ENCODE results near the gene MAGI3.

Gene MAGI3

GRCh38 chr1:113389953-113390834 lies at the start of gene MAGI3:
TSS of gene MAGI3 (plus strand) at chr1:113390515. CDS start at chr1:113391034, 519 bp downstream.
- peak; percentile 97 for DNase-seq

- peak; percentile 51 for DNase-seq
These were observed 36.7 kb upstream of the MAGI3 start for GRCh38 chr1:113353580-113353979.

- DNase-seq: no peak
These were observed 26.4 kb upstream of the MAGI3 start for GRCh38 chr1:113363935-113364334.

- no peak for DNase-seq
These were observed 21.3 kb upstream of the MAGI3 start for GRCh38 chr1:113369040-113369439.

- no peak for DNase-seq
These were observed 20.6 kb upstream of the MAGI3 start for GRCh38 chr1:113369699-113370098.

GRCh38 chr1:113370868-113371267 lies 19.4 kb upstream of the MAGI3 start:
- no peak for DNase-seq

GRCh38 chr1:113372546-113372945 lies 17.8 kb upstream of the MAGI3 start:
- DNase-seq: no peak

GRCh38 chr1:113373644-113374043 lies 16.7 kb upstream of the MAGI3 start:
- DNase-seq: no peak

DNA sequence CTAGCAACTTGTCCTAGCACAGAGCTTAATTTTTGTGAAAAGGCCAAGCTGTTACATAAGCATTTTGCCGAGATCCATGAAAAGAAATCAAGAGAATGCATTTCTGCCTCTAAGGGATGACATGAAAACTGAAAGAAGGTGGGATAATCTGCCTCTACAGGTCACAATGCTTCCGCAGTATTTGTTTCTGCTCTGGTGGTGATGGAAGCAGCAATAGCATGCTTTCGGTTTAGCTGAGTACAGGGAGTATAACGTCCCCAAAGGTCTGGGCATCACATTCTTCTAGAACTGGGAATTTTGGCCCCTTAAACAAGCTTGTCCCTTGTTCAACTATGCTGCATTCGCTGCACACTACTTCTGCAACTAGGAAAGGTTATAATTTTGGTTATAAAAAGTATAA lies 14.4 kb upstream of the MAGI3 start:
- no peak for DNase-seq

DNA sequence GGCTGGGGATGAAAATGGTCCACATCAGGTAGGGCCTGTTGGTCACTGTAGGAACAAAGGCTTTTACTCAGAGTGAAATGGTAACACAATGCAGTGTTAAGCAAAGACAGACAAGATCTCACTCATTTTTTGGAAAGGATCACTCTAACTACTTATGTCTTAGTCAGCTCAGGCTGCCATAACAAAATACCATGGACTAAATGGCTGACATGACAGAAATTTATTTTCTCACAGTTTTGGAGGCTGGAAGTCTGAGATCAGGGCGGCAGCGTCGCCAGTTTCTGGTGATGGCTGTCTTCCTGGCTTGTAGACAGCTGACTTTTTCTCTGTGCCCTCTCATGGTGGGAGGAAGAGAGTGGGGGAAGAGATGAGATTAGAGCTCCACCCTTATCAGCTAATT lies 10.2 kb upstream of the MAGI3 start:
- DNase-seq: no peak

DNA sequence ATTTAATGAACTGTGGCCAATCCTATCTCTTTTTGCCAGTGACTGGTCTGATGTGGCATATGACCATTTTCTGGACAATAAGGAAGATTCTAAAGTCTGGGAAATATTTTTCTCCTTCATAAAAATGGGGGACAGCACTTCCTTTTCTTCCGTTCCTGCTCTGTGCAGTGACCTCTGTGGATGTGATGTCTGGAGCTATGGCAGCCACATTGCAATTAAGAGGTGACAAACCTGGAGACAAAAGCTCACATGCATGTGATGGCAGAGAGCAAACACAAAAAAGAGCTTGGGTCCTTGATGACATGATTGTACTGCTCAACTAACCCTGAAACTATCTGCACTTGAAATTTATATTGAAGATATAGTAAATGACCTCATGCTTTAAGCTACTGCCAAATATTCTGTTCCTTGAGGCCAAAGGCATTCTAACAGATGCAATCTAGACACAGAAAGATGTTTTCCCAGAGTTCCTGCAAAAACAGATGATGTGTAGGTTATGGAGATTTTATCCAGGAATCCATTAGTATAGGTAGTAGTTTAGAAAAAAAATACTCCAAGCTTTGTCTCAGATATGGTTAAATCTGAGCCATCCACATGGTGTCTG lies 2.2 kb upstream of the MAGI3 start:
- DNase-seq: peak; percentile 37

- peak; percentile 65 for DNase-seq
These were observed 1.5 kb upstream of the MAGI3 start for GRCh38 chr1:113388621-113389358.

DNA sequence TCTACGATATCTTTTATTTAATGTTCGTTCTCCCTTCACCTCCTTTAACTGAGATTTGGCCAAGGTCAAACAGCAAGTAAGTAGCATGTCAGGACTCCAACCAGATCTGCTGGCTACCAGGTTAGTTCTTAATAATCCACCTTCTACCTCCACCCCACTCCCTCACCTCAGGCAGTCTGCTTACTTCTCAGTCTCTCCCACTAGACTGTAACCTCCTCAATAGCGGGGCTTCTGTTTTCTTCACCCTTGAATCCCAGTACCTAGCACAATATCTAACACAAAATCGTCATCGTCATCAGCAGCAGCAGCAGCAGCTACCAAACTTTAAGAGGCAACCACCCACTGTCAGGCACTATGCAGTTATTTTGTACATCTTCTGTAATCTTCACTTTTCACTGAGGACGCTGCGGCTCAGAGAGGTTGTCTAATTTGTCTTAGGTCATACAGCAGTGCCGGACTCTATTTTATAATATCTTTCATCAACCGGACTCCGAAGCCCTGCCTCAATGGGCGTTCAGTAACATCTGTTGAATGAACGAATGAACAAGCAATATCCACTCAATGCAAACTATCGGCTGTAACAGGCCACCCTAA lies 859 bp upstream of the MAGI3 start:
- no peak for DNase-seq

- no peak for DNase-seq
These were observed 745 bp downstream of the MAGI3 start for GRCh38 chr1:113390871-113391648.

DNA sequence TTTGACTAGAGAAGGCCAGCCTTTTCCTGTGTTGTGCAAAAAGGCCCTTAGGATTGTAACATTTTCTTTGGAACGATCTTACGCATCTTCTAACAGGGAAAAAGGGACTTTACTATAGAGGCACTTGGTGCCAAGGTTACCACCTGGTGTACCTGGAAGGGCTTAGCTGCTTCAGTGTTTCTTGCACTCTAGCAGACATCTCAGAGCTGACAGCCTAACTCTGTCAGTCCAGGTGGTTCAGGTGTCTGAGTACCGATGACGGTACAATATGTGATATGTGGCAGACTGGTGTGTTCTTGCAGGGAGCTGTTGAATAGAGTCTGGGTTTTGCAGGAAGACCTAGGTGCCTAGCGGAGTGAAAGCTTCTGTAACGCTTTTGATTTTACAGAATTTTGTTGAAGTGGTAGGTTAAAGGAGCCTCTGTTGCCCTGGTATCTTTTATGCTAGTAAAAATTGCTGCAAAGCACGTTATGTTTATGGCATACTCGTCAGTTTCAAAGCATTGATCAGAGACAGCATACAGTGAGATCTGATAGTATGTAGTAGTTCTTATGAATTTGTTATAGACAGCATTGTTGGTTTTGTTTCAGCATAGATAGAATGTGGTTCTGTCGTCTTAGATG lies 1.4 kb downstream of the MAGI3 start:
- no peak for DNase-seq

GRCh38 chr1:113392541-113393128 lies 2.3 kb downstream of the MAGI3 start:
- DNase-seq: no peak

GRCh38 chr1:113394043-113394862 lies 3.9 kb downstream of the MAGI3 start:
- no peak for DNase-seq

- DNase-seq: no peak
These were observed 4.5 kb downstream of the MAGI3 start for GRCh38 chr1:113394863-113395259.

GRCh38 chr1:113396102-113396501 lies 5.8 kb downstream of the MAGI3 start:
- DNase-seq: no peak

- DNase-seq: peak; percentile 91
These were observed 6.3 kb downstream of the MAGI3 start for GRCh38 chr1:113396585-113396984.
